H9 (cell line): Measurements from ENCODE around the gene BZW2. TPM values are rescaled to one million over a fixed set of nuclear protein-coding genes. Genes with fewer than 3 reads are reported as not detected.

Source experiments
- DNase-seq: peaks from one replicate; pipeline ENCODE4 v3.0.0-alpha.2; 2017
- H2AFZ ChIP-seq: one replicate; pipeline ENCODE4 v1.6.1; 2013; ENCODE audit warnings: mild to moderate bottlenecking, low read length, control low read depth, moderate library complexity
- H2AK5ac ChIP-seq: 2 replicates; pipeline ENCODE4 v1.6.1; 2013; ENCODE audit warnings: low read length, control low read depth, mixed read lengths; ENCODE audit not compliant: insufficient read length
- H2BK120ac ChIP-seq: one replicate; pipeline ENCODE4 v1.6.1; 2013; ENCODE audit warnings: low read depth, mild to moderate bottlenecking, low read length, control low read depth, inconsistent platforms; ENCODE audit not compliant: poor library complexity, severe bottlenecking
- H2BK12ac ChIP-seq: 2 replicates; pipeline ENCODE4 v1.6.1; 2013; ENCODE audit warnings: low read length, control low read depth, mixed read lengths, low read depth; ENCODE audit not compliant: insufficient read length
- H2BK15ac ChIP-seq: 2 replicates; pipeline ENCODE4 v1.6.1; 2013; ENCODE audit warnings: low read depth, low read length, control low read depth
- H2BK20ac ChIP-seq: one replicate; pipeline ENCODE4 v1.6.1; 2013; ENCODE audit warnings: low read depth, mild to moderate bottlenecking, low read length, control low read depth, inconsistent platforms; ENCODE audit not compliant: poor library complexity, severe bottlenecking
- H2BK5ac ChIP-seq: 2 replicates; pipeline ENCODE4 v1.6.1; 2013; ENCODE audit warnings: low read length, control low read depth, mixed read lengths; ENCODE audit not compliant: insufficient read length
- H3K14ac ChIP-seq: 2 replicates; pipeline ENCODE4 v1.6.1; 2013; ENCODE audit warnings: low read length, control low read depth; ENCODE audit not compliant: insufficient read depth
- H3K18ac ChIP-seq: 2 replicates; pipeline ENCODE4 v1.6.1; 2013; ENCODE audit warnings: low read depth, mild to moderate bottlenecking, mixed read lengths, low read length, control low read depth; ENCODE audit not compliant: insufficient read length
- H3K23ac ChIP-seq: 2 replicates; pipeline ENCODE4 v1.6.1; 2013; ENCODE audit warnings: low read length, control low read depth, mixed read lengths, low read depth; ENCODE audit not compliant: insufficient read length
- H3K23me2 ChIP-seq: 2 replicates; pipeline ENCODE4 v1.6.1; 2013; ENCODE audit warnings: low read depth, mild to moderate bottlenecking, mixed read lengths, low read length, control low read depth; ENCODE audit not compliant: insufficient read length, poor library complexity, severe bottlenecking
- H3K27ac ChIP-seq: 2 replicates; pipeline ENCODE4 v1.5.1; 2013; ENCODE audit warnings: low read length, control low read depth, mixed read lengths, low read depth; ENCODE audit not compliant: insufficient read length
- H3K27me3 ChIP-seq: 2 replicates; pipeline ENCODE4 v1.6.1; 2013; ENCODE audit warnings: low read length, control low read depth, inconsistent platforms; ENCODE audit not compliant: insufficient read depth
- H3K4ac ChIP-seq: 2 replicates; pipeline ENCODE4 v1.6.1; 2013; ENCODE audit warnings: low read depth, mild to moderate bottlenecking, control low read depth, inconsistent platforms, low read length, moderate library complexity
- H3K4me1 ChIP-seq: 2 replicates; pipeline ENCODE4 v1.6.1; 2013; ENCODE audit warnings: low read length, control low read depth, inconsistent platforms; ENCODE audit not compliant: insufficient read depth
- H3K4me2 ChIP-seq: 2 replicates; pipeline ENCODE4 v1.6.1; 2013; ENCODE audit warnings: low read length, control low read depth, mixed read lengths; ENCODE audit not compliant: insufficient read length, insufficient read depth
- H3K56ac ChIP-seq: 2 replicates; pipeline ENCODE4 v1.6.1; 2013; ENCODE audit warnings: low read depth, mild to moderate bottlenecking, mixed read lengths, low read length, control low read depth; ENCODE audit not compliant: insufficient read length
- H3K79me1 ChIP-seq: 2 replicates; pipeline ENCODE4 v1.6.1; 2013; ENCODE audit warnings: low read depth, mild to moderate bottlenecking, moderate library complexity, low read length, control low read depth, inconsistent platforms; ENCODE audit not compliant: insufficient read depth, poor library complexity, severe bottlenecking
- H3K79me2 ChIP-seq: 2 replicates; pipeline ENCODE4 v1.6.1; 2013; ENCODE audit warnings: low read length, control low read depth, inconsistent platforms; ENCODE audit not compliant: insufficient read depth
- H3K9ac ChIP-seq: 2 replicates; pipeline ENCODE4 v1.6.1; 2013; ENCODE audit warnings: low read length, control low read depth, mixed read lengths; ENCODE audit not compliant: insufficient read length; ENCODE audit errors: extremely low read depth
- H3K9me3 ChIP-seq: one replicate; pipeline ENCODE4 v1.6.1; 2013; ENCODE audit warnings: low read depth, low read length, inconsistent platforms; ENCODE audit not compliant: control insufficient read depth
- H3T11ph ChIP-seq: one replicate; pipeline ENCODE4 v1.6.1; 2013; ENCODE audit warnings: mild to moderate bottlenecking, low read length, control low read depth, inconsistent platforms
- H4K20me1 ChIP-seq: one replicate; pipeline ENCODE4 v1.6.1; 2013; ENCODE audit not compliant: control insufficient read depth, insufficient read length, insufficient read depth
- H4K5ac ChIP-seq: 2 replicates; pipeline ENCODE4 v1.6.1; 2013; ENCODE audit warnings: low read depth, mild to moderate bottlenecking, mixed read lengths, low read length, control low read depth; ENCODE audit not compliant: insufficient read length
- H4K8ac ChIP-seq: replicated peaks from 2 replicates; pipeline ENCODE4 v1.6.1; 2013; ENCODE audit warnings: low read length, control low read depth, mixed read lengths, low read depth; ENCODE audit not compliant: insufficient read length
- H4K91ac ChIP-seq: 2 replicates; pipeline ENCODE4 v1.6.1; 2013; ENCODE audit warnings: low read depth, mild to moderate bottlenecking, moderate library complexity, mixed read lengths, low read length, control low read depth; ENCODE audit not compliant: insufficient read length
- H3K27ac Mint-ChIP-seq, 3 experiments: 2 replicates in 2 of 3; 3 replicates in 1 of 3; pipeline ENCODE4 v1.8.0; 2020 to 2021; ENCODE audit warnings: mixed read lengths in 3 of 3, mild to moderate bottlenecking in 1 of 3, moderate library complexity in 1 of 3
- H3K27me3 Mint-ChIP-seq: 2 replicates; pipeline ENCODE4 v1.8.0; 2021; ENCODE audit warnings: low read depth, mild to moderate bottlenecking, moderate library complexity, mixed read lengths
- H3K36me3 Mint-ChIP-seq, 3 experiments: 2 replicates in 2 of 3; 3 replicates in 1 of 3; pipeline ENCODE4 v1.8.0; 2020 to 2021; ENCODE audit warnings: low read depth in 3 of 3, mixed read lengths in 3 of 3; ENCODE audit not compliant: insufficient read depth in 1 of 3
- H3K4me1 Mint-ChIP-seq, 2 experiments: 2 replicates each; pipeline ENCODE4 v1.8.0; 2020; ENCODE audit warnings: mixed read lengths in 2 of 2
- H3K4me3 Mint-ChIP-seq, 2 experiments: 2 replicates in 1 of 2; 3 replicates in 1 of 2; pipeline ENCODE4 v1.8.0; 2020 to 2021; ENCODE audit warnings: mild to moderate bottlenecking in 2 of 2, mixed read lengths in 2 of 2, moderate library complexity in 1 of 2
- H3K9me3 Mint-ChIP-seq, 2 experiments: 2 replicates in 1 of 2; 3 replicates in 1 of 2; pipeline ENCODE4 v1.8.0; 2020; ENCODE audit warnings: mild to moderate bottlenecking in 2 of 2, mixed read lengths in 2 of 2, moderate library complexity in 1 of 2
- CTCF ChIP-seq: fragments of 200-600 bp; sonication (generic); conservative IDR thresholded peaks from 3 replicates; pipeline ENCODE4 v1.8.0; 2021; ENCODE audit warnings: antibody characterized with exemption, mild to moderate bottlenecking
- WGBS: extraction: QIAGEN DNeasy Blood & Tissue Kit; methylation state at CpG from one replicate; pipeline ENCODE4 v1.1.7; 2013; ENCODE audit warnings: missing lambda C conversion rate, low lambda C conversion rate, mixed read lengths; ENCODE audit not compliant: insufficient read length; ENCODE audit errors: extremely low coverage; 5-methylcytosine and 5-hydroxymethylcytosine counted together
- total RNA-seq: library from RNA; stranded (reverse); gene quantifications from 2 replicates; pipeline ENCODE4 v1.2.1, GENCODE V29; 2021

Gene BZW2
- total RNA-seq, 1 experiment from 2014 or later: 64.6 TPM

- Histone ChIP-seq H2AK5ac (no peak overlapping the region), H2BK5ac (no peak overlapping the region), H2AFZ (no peak overlapping the region), H4K91ac (no peak overlapping the region), H2BK15ac (no peak overlapping the region), H3K9me3 (no peaks in the 10 kb centered on the region), H3K79me2 (no peaks in the 10 kb centered on the region), H2BK120ac (no peak overlapping the region), H3K4me2 (no peak overlapping the region), H3K79me1 (no peaks in the 10 kb centered on the region), H3K23ac (no peak overlapping the region), H3T11ph (no peak overlapping the region), H2BK20ac (no peak overlapping the region), H3K18ac (no peak overlapping the region), H3K4ac (no peak overlapping the region), H4K5ac (no peak overlapping the region), H3K27ac (no peak overlapping the region), H3K23me2 (no peaks in the 10 kb centered on the region), H4K8ac (no peak overlapping the region), H4K20me1 (no peaks in the 10 kb centered on the region), H3K9ac (no peak overlapping the region), H3K27me3 (no peaks in the 10 kb centered on the region), H3K4me1 (no peaks in the 10 kb centered on the region; the same call in 1 of the 2 replicates), H3K56ac (no peak overlapping the region), H3K14ac (no peak overlapping the region), H2BK12ac (no peak overlapping the region)
- no peak overlapping the region for H3K27ac Mint-ChIP-seq
- no peaks in the 10 kb centered on the region for H3K27me3 Mint-ChIP-seq
- no peak overlapping the region for H3K4me3 Mint-ChIP-seq
- DNase-seq: no peak
- WGBS: no CpG with 5 or more reads among the region's 4 CpGs
- peaks cover 11 to 22% (median 13%) of the 10 kb centered on the region in 3 experiments for H3K36me3 Mint-ChIP-seq
- H3K4me1 Mint-ChIP-seq: peaks cover 6 to 7% of the 10 kb centered on the region in 2 experiments; a peak in 3 of 4 replicates
- no peaks in the 10 kb centered on the region for H3K9me3 Mint-ChIP-seq
- TF ChIP-seq CTCF: no peak
These were observed 64.7 kb downstream of the BZW2 start for GRCh38 chr7:16710651-16711050.
